Naive B cell (primary cell): ENCODE results near the gene CDKN2AIPNL. TPM values are rescaled to one million over a fixed set of nuclear protein-coding genes. Genes with fewer than 3 reads are reported as not detected.
"Not testable (repeated sequence)": the region's sequence is repeated elsewhere in the genome, so short reads cannot be mapped to it uniquely, and the experiment has no call there.

Source experiments
- ATAC-seq, 2 donors: fragments of 150-1000 bp; cut with Tn5 transposase; 2 replicates each; pipeline ENCODE4 v1.10.0; 2021; ENCODE audit warnings: low read depth in 2 of 2, mild to moderate bottlenecking in 2 of 2, moderate library complexity in 2 of 2
- DNase-seq: peaks from one replicate; pipeline ENCODE4 v3.0.0; 2022
- H3K27ac Mint-ChIP-seq, 6 donors: one replicate each; pipeline ENCODE4 v1.8.0; 2020 to 2022; ENCODE audit warnings: mild to moderate bottlenecking in 6 of 6, mixed read lengths in 6 of 6, moderate library complexity in 5 of 6, inconsistent platforms in 2 of 6
- H3K27me3 Mint-ChIP-seq, 3 donors: one replicate each; pipeline ENCODE4 v1.8.0; 2021 to 2022; ENCODE audit warnings: mixed read lengths in 3 of 3, mild to moderate bottlenecking in 1 of 3
- H3K36me3 Mint-ChIP-seq, 2 donors: one replicate each; pipeline ENCODE4 v1.8.0; 2020 to 2022; ENCODE audit warnings: mixed read lengths in 2 of 2, inconsistent platforms in 1 of 2, mild to moderate bottlenecking in 1 of 2
- H3K4me1 Mint-ChIP-seq, 3 donors: one replicate each; pipeline ENCODE4 v1.8.0; 2020 to 2022; ENCODE audit warnings: mixed read lengths in 3 of 3, inconsistent platforms in 1 of 3, mild to moderate bottlenecking in 1 of 3, moderate library complexity in 1 of 3
- H3K4me3 Mint-ChIP-seq, 8 donors: one replicate each; pipeline ENCODE4 v1.8.0; 2020 to 2022; ENCODE audit warnings: mild to moderate bottlenecking in 8 of 8, mixed read lengths in 8 of 8, moderate library complexity in 8 of 8, inconsistent platforms in 2 of 8
- H3K9me3 Mint-ChIP-seq, 7 donors: one replicate each; pipeline ENCODE4 v1.8.0; 2020 to 2022; ENCODE audit warnings: mixed read lengths in 7 of 7, mild to moderate bottlenecking in 5 of 7, inconsistent platforms in 2 of 7, moderate library complexity in 1 of 7
- polyA plus RNA-seq, 6 donors: library from polyadenylated mRNA; unstranded; fragments of 300-500 nt; fragmentation: Illumina TruSeq; gene quantifications; one replicate each; pipeline ENCODE4 v1.2.3, GENCODE V29; 2021; ENCODE audit warnings: low read depth in 6 of 6

The CDKN2AIPNL gene
- polyA plus RNA-seq, 6 donors from 2014 or later: 32.4 to 55.2 (median 37.0) TPM

DNA sequence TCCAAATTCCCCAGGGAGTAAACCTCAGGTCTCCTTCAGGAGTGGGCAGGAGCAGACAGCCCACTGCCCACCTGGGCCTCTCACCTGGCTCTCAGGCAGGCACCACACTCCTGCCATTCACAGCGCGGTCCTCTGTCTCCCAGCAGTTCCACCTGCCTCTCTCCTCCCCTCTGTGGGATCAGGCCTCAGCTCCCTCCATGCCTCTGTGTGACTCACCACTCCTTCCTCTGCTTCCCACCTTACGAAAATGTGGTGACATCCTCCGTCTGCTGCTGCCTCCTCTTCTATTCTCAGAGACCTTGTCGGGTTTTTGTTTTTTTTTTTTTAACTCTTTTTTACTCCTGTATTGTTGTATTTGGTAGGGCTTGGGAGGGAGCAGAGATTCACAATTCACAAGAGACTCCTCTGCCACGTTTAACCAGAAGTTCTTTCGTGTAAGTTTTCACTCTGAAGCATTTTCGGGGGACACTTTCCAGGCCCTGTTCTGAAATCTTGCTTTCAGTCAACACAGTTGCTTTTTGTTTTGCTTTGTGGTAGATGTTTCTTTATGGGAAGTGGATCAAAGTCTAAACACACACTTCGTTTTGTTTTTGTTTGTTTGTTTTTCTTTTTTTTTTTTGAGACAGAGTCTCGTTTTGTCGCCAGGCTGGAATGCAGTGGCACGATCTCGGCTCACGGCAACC, 21.1 kb upstream of the CDKN2AIPNL start:
- DNase-seq (no peak), ATAC-seq (no peak)
- no peaks in the 10 kb centered on the region for H3K36me3 Mint-ChIP-seq
- H3K9me3 Mint-ChIP-seq: no peaks in the 10 kb centered on the region
- peaks cover 10 to 20% (median 12%) of the 10 kb centered on the region in 3 donors for H3K4me1 Mint-ChIP-seq
- H3K27ac Mint-ChIP-seq: peak overlapping the region in 2 of 6 donors; percentile 36 to 53
- peaks cover 4 to 9% (median 6%) of the 10 kb centered on the region in 3 donors for H3K27me3 Mint-ChIP-seq
- no peak overlapping the region for H3K4me3 Mint-ChIP-seq

- peaks cover 10 to 16% (median 11%) of the 10 kb centered on the region in 3 donors for H3K4me1 Mint-ChIP-seq
- H3K36me3 Mint-ChIP-seq: no peaks in the 10 kb centered on the region
- H3K27me3 Mint-ChIP-seq: peaks cover 4 to 8% (median 6%) of the 10 kb centered on the region in 3 donors
- H3K4me3 Mint-ChIP-seq: no peak overlapping the region
- peak overlapping the region in 2 of 6 donors; percentile 76 to 80 for H3K27ac Mint-ChIP-seq
- DNase-seq (no peak), ATAC-seq (no peak)
- no peaks in the 10 kb centered on the region for H3K9me3 Mint-ChIP-seq
Observed at GRCh38 chr5:134432174-134432573, 20.5 kb upstream of the CDKN2AIPNL start.

DNA sequence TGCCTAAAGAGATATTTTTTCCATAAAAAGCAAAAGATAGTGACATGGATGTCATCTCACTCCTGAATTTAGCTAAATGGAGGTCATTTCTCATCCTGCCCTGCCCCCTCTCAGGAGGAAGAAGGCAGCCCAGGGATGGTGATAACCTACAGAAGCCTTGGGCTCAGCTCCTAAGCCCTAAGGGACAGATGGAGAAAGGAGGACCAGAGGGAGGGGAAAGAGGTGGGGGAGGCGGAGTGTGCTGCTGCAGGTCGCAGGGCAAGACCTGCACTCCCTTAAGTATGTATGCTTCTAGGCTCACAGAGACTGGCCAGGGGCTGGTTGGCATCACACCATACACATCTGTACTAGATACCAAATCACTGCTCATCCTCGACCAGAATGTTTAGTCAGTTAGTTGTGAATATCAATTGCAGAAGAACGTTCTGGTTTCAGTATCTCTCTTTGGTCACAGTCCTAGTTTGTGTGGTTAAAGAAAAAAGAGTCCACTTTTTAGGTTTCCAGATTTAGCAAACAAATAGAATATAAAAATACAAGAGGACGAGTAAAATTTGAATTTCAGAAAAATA, 18.4 kb upstream of the CDKN2AIPNL start:
- H3K27me3 Mint-ChIP-seq: peaks cover 0 to 7% (median 6%) of the 10 kb centered on the region in 3 donors
- no peaks in the 10 kb centered on the region for H3K9me3 Mint-ChIP-seq
- DNase-seq: no peak

GRCh38 chr5:134427540-134428041, 15.9 kb upstream of the CDKN2AIPNL start:
- Mint-ChIP-seq H3K36me3 (no peaks in the 10 kb centered on the region), H3K9me3 (no peaks in the 10 kb centered on the region), H3K4me3 (no peak overlapping the region), H3K27ac (peak overlapping the region in 1 of 6 donors; percentile 88), H3K4me1 (no peaks in the 10 kb centered on the region), H3K27me3 (peaks cover 0 to 4% (median 0%) of the 10 kb centered on the region in 3 donors)
- no peak for DNase-seq
- no peak for ATAC-seq

More for the DNA sequence above, 18.4 kb upstream of the CDKN2AIPNL start:
- no peaks in the 10 kb centered on the region for H3K36me3 Mint-ChIP-seq
- no peak for ATAC-seq
- H3K4me1 Mint-ChIP-seq: no peaks in the 10 kb centered on the region
- H3K27ac Mint-ChIP-seq: no peak overlapping the region
- no peak overlapping the region for H3K4me3 Mint-ChIP-seq

GRCh38 chr5:134426361-134426760, 14.7 kb upstream of the CDKN2AIPNL start:
- Mint-ChIP-seq H3K27me3 (peaks cover 0 to 8% (median 4%) of the 10 kb centered on the region in 3 donors), H3K4me1 (no peaks in the 10 kb centered on the region), H3K4me3 (no peak overlapping the region), H3K27ac (no peak overlapping the region), H3K9me3 (no peaks in the 10 kb centered on the region), H3K36me3 (no peaks in the 10 kb centered on the region)
- ATAC-seq (no peak), DNase-seq (no peak)

- Mint-ChIP-seq H3K9me3 (peaks cover 0 to 2% (median 0%) of the 10 kb centered on the region in 7 donors), H3K4me3 (no peak overlapping the region), H3K27me3 (peaks cover 0 to 8% (median 4%) of the 10 kb centered on the region in 3 donors), H3K4me1 (peaks cover 0 to 2% (median 0%) of the 10 kb centered on the region in 3 donors), H3K36me3 (no peaks in the 10 kb centered on the region), H3K27ac (no peak overlapping the region)
- no peak for DNase-seq
- ATAC-seq: no peak
Observed at GRCh38 chr5:134423376-134423775, 11.7 kb upstream of the CDKN2AIPNL start.

DNA sequence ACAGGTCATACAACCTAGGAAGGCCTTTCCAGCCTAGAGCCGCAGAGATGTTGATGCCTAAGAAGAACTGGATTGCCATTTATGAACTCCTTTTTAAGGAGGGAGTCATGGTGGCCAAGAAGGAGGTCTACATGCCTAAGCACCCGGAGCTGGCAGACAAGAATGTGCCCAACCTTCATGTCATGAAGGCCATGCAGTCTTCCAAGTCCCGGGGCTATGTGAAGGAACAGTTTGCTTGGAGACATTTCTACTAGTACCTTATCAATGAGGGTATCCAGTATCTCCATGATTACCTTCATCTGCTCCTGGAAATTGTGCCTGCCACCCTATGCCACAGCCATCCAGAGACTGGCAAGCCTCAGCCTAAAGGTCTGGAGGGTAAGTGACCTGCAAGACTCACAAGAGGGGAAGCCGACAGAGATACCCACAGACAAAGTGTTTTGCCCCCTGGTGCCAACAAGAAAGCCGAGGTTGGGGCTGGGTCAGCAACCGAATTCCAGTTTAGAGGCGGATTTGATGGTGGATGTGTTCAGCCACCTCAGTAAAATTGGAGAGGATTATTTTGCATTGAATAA, 11.2 kb upstream of the CDKN2AIPNL start:
- Mint-ChIP-seq H3K9me3 (peaks cover 0 to 2% (median 0%) of the 10 kb centered on the region in 7 donors), H3K27me3 (peaks cover 0 to 8% (median 4%) of the 10 kb centered on the region in 3 donors), H3K36me3 (no peaks in the 10 kb centered on the region), H3K4me3 (no peak overlapping the region), H3K27ac (peak overlapping the region in 1 of 6 donors; percentile 63), H3K4me1 (peaks cover 0 to 2% (median 0%) of the 10 kb centered on the region in 3 donors)
- ATAC-seq (no peak), DNase-seq (no peak)

GRCh38 chr5:134421038-134421437, 9.4 kb upstream of the CDKN2AIPNL start:
- not testable (repeated sequence) for H3K4me3 Mint-ChIP-seq, H3K27me3 Mint-ChIP-seq, H3K9me3 Mint-ChIP-seq, H3K4me1 Mint-ChIP-seq, DNase-seq, H3K36me3 Mint-ChIP-seq, H3K27ac Mint-ChIP-seq, ATAC-seq

- no peak for DNase-seq
- Mint-ChIP-seq H3K36me3 (no peaks in the 10 kb centered on the region), H3K27ac (no peak overlapping the region), H3K27me3 (peaks cover 0 to 8% (median 0%) of the 10 kb centered on the region in 3 donors), H3K9me3 (peaks cover 0 to 2% (median 0%) of the 10 kb centered on the region in 7 donors), H3K4me1 (peaks cover 0 to 2% (median 0%) of the 10 kb centered on the region in 3 donors), H3K4me3 (no peak overlapping the region)
- ATAC-seq: no peak
Observed at GRCh38 chr5:134420343-134420742, 8.7 kb upstream of the CDKN2AIPNL start.

DNA sequence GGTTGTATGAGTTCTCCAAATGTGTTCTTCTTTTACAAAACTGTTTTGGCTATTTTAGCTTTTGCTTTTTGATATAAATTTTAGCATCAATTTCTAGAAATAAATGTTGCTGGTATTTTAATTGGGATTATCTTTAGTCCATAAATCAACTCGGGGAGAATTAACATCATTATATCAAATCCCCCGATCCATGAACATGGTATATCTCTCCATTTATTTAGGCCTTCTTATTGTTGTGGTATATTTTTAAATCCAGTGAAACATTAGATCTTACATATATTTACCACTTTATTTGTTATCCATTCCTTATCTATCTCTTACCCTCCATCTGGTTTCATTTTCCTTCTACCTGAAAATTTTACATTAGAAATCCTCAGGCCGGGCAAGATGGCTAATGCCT, 7.3 kb upstream of the CDKN2AIPNL start:
- Mint-ChIP-seq H3K27ac (no peak overlapping the region), H3K9me3 (peaks cover 0 to 2% (median 0%) of the 10 kb centered on the region in 7 donors), H3K4me3 (no peak overlapping the region), H3K36me3 (no peaks in the 10 kb centered on the region), H3K4me1 (peaks cover 0 to 2% (median 0%) of the 10 kb centered on the region in 3 donors), H3K27me3 (peaks cover 0 to 8% (median 0%) of the 10 kb centered on the region in 3 donors)
- DNase-seq (no peak), ATAC-seq (no peak)

- Mint-ChIP-seq H3K9me3 (peaks cover 0 to 2% (median 0%) of the 10 kb centered on the region in 7 donors), H3K4me1 (peaks cover 0 to 4% (median 1%) of the 10 kb centered on the region in 3 donors), H3K4me3 (no peak overlapping the region), H3K36me3 (no peaks in the 10 kb centered on the region), H3K27ac (no peak overlapping the region), H3K27me3 (peaks cover 0 to 8% (median 0%) of the 10 kb centered on the region in 3 donors)
- ATAC-seq (no peak), DNase-seq (no peak)
Observed at GRCh38 chr5:134417707-134418106, 6.0 kb upstream of the CDKN2AIPNL start.

GRCh38 chr5:134413046-134413445, 1.4 kb upstream of the CDKN2AIPNL start:
- Mint-ChIP-seq H3K36me3 (no peaks in the 10 kb centered on the region), H3K9me3 (no peaks in the 10 kb centered on the region), H3K27ac (peak overlapping the region in 1 of 6 donors; percentile 26), H3K4me3 (peak overlapping the region in 6 of 8 donors; percentile 3 to 96 (median 91)), H3K27me3 (no peaks in the 10 kb centered on the region), H3K4me1 (peaks cover 12 to 39% (median 32%) of the 10 kb centered on the region in 3 donors)
- DNase-seq: no peak
- no peak for ATAC-seq

DNA sequence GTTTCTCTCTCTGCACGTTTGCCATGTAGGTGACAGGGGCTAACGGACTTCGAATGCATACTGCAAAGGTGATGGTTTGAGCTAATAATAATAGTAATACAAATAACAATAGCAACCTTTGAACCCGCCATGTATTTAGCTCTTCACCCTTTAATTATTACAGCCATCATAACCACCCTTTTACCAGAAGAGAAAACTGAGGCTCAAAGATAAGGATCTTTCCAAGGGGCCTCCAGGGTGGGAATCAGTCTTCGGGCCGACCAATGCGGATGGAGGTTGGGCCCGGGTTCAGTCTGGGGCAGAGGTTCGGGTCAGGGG, 494 bp downstream of the CDKN2AIPNL start:
- peaks cover 16 to 39% (median 32%) of the 10 kb centered on the region in 3 donors for H3K4me1 Mint-ChIP-seq
- H3K36me3 Mint-ChIP-seq: no peaks in the 10 kb centered on the region
- peak overlapping the region; percentile 90 to 96 (median 94) for H3K4me3 Mint-ChIP-seq
- DNase-seq (no peak), ATAC-seq (no peak)
- H3K27ac Mint-ChIP-seq: peak overlapping the region; percentile 68 to 93 (median 86)
- no peaks in the 10 kb centered on the region for H3K9me3 Mint-ChIP-seq
- no peaks in the 10 kb centered on the region for H3K27me3 Mint-ChIP-seq
